ENCODE measurements around the gene MIEN1. TPM values are rescaled to one million over a fixed set of nuclear protein-coding genes. Genes with fewer than 3 reads are reported as not detected.
"Not testable (repeated sequence)": the region's sequence is repeated elsewhere in the genome, so short reads cannot be mapped to it uniquely, and the experiment has no call there.

Gene MIEN1
- total RNA-seq, 1 donor from 2014 or later, result 43.4 TPM

GRCh38 chr17:39765175-39765574 lies 34.8 kb upstream of the MIEN1 start:
- peaks cover 45% of the 10 kb centered on the region for H3K27me3 Mint-ChIP-seq
- H3K27ac Mint-ChIP-seq, result no peak overlapping the region
- TF ChIP-seq, protein P1, sequence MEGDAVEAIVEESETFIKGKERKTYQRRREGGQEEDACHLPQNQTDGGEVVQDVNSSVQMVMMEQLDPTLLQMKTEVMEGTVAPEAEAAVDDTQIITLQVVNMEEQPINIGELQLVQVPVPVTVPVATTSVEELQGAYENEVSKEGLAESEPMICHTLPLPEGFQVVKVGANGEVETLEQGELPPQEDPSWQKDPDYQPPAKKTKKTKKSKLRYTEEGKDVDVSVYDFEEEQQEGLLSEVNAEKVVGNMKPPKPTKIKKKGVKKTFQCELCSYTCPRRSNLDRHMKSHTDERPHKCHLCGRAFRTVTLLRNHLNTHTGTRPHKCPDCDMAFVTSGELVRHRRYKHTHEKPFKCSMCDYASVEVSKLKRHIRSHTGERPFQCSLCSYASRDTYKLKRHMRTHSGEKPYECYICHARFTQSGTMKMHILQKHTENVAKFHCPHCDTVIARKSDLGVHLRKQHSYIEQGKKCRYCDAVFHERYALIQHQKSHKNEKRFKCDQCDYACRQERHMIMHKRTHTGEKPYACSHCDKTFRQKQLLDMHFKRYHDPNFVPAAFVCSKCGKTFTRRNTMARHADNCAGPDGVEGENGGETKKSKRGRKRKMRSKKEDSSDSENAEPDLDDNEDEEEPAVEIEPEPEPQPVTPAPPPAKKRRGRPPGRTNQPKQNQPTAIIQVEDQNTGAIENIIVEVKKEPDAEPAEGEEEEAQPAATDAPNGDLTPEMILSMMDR (IDR thresholded peaks at IDR 0.05; ENCODE audit: unreplicated experiment), result no peak
- no peaks in the 10 kb centered on the region for H3K9me3 Mint-ChIP-seq (ENCODE audit: low read depth)
- DNase-seq (ENCODE audit: low spot score, unreplicated experiment), result no peak
- peaks cover 2% of the 10 kb centered on the region for H3K4me1 Mint-ChIP-seq (ENCODE audit: low read depth)
- no peaks in the 10 kb centered on the region for H3K36me3 Mint-ChIP-seq (ENCODE audit: insufficient read depth)
- no peak overlapping the region for H3K4me3 Mint-ChIP-seq (ENCODE audit: low read depth)

DNA sequence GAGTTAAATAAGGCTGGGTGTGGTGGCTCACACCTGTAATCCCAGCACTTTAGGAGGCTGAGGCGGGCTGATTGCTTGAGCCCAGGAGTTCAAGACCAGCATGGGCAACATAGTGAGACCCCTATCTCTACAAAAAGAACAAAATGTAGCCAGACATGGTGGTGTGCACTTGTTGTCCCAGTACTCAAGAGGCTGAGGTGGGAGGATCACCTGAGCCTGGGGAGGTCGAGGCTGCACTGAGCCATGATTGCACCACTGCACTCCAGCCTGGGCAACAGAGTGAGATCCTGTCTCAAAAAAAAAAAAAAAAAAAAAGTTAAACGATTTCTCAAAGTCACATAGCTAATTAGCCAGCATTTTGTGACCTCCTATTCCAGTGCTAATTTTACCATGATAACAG lies 33.8 kb upstream of the MIEN1 start:
- H3K4me3 Mint-ChIP-seq (ENCODE audit: low read depth); DNase-seq (ENCODE audit: low spot score, unreplicated experiment); H3K4me1 Mint-ChIP-seq (ENCODE audit: low read depth); H3K9me3 Mint-ChIP-seq (ENCODE audit: low read depth); H3K36me3 Mint-ChIP-seq (ENCODE audit: insufficient read depth); H3K27ac Mint-ChIP-seq: not testable (repeated sequence)
- peaks cover 51% of the 10 kb centered on the region for H3K27me3 Mint-ChIP-seq

DNA sequence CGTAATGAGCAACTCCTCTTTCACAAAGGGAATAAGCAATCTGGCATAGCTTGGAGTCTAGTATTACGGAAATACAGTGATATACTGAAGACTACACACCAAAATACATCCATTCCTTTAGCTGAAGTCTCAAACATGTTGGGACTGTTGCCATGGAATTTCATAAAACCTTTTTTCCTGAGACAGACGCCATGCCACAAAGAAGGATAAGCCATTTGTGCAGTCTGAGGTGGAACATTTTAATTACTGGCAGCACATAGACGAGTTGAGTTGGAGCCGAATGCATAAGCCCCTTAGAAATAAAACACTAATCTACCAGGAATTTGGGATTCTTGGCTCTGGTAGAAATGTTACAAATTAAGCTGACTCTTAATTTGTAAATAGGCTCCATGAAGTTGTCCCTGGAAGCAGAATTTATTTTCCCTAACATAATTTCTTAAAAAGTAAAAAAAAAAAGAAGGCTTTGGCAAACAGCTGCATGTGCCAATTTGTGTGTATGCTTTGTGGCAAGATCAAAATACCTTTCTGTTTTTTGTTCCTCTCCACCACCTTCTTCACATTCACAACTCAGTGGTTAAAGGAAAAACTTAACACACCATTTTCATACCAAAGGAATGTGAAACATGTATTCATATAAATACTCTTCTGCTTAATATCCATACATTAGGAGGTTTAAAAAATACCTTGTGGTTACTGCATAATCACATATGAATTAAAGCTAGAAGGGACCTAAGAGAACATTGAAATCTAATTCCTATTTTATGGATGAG lies 32.9 kb upstream of the MIEN1 start:
- Mint-ChIP-seq H3K36me3 (ENCODE audit: insufficient read depth) (no peaks in the 10 kb centered on the region), H3K27me3 (peaks cover 56% of the 10 kb centered on the region), H3K9me3 (ENCODE audit: low read depth) (no peaks in the 10 kb centered on the region), H3K4me3 (ENCODE audit: low read depth) (no peak overlapping the region), H3K27ac (no peak overlapping the region), H3K4me1 (ENCODE audit: low read depth) (no peaks in the 10 kb centered on the region)
- no peak for DNase-seq (ENCODE audit: low spot score, unreplicated experiment)
- TF ChIP-seq, protein P1 (IDR thresholded peaks at IDR 0.05; ENCODE audit: unreplicated experiment), result no peak

DNA sequence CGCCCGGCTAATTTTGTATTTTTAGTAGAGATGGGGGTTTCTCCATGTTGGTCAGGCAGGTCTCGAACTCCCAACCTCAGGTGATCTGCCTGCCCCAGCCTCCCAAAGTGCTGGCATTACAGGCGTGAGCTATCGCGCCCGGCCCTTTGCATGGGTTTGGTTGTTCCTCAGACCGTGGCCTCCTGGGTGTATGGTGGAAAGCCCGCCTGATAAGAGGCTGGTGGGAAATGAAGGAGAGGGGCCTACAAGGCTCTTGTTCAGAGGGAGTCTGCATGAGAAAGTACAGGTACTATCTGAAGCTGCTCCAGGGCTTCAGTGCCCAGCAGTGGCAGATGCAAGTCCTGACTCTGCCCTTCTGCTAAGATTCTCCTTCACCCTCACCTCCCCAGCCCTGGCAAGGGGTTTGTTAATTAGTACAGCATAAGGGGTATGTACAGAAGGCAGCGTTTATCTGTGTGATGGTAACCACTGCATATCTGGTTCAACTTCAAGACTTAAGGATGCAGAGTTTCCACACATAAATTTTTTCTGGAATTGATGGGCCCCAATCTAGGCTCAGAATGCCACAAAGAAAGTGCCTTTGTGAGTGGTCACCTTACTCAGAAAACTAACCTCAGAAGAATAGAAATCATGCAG lies 31.6 kb upstream of the MIEN1 start:
- H3K36me3 Mint-ChIP-seq (ENCODE audit: insufficient read depth), result no peaks in the 10 kb centered on the region
- TF ChIP-seq, protein P1 (IDR thresholded peaks at IDR 0.05; ENCODE audit: unreplicated experiment), result no peak
- no peak for DNase-seq (ENCODE audit: low spot score, unreplicated experiment)
- H3K27ac Mint-ChIP-seq, result no peak overlapping the region
- H3K4me3 Mint-ChIP-seq (ENCODE audit: low read depth), result no peak overlapping the region
- no peaks in the 10 kb centered on the region for H3K9me3 Mint-ChIP-seq (ENCODE audit: low read depth)
- no peaks in the 10 kb centered on the region for H3K4me1 Mint-ChIP-seq (ENCODE audit: low read depth)
- peaks cover 61% of the 10 kb centered on the region for H3K27me3 Mint-ChIP-seq

- TF ChIP-seq, protein P1 (IDR thresholded peaks at IDR 0.05; ENCODE audit: unreplicated experiment), result no peak
Observed at GRCh38 chr17:39759204-39759603, 28.9 kb upstream of the MIEN1 start.

More at GRCh38 chr17:39759204-39759603, 28.9 kb upstream of the MIEN1 start:
- no peak overlapping the region for H3K4me3 Mint-ChIP-seq (ENCODE audit: low read depth)
- peaks cover 59% of the 10 kb centered on the region for H3K27me3 Mint-ChIP-seq
- peaks cover 2% of the 10 kb centered on the region for H3K4me1 Mint-ChIP-seq (ENCODE audit: low read depth)
- DNase-seq (ENCODE audit: low spot score, unreplicated experiment), result no peak
- H3K36me3 Mint-ChIP-seq (ENCODE audit: insufficient read depth), result no peaks in the 10 kb centered on the region
- H3K27ac Mint-ChIP-seq, result no peak overlapping the region
- no peaks in the 10 kb centered on the region for H3K9me3 Mint-ChIP-seq (ENCODE audit: low read depth)

All from progenitor cell of endocrine pancreas (in vitro differentiated cells).